ENCODE measurements around the gene DRC3. TPM values are rescaled to one million over a fixed set of nuclear protein-coding genes. Genes with fewer than 3 reads are reported as not detected.
"Not testable (repeated sequence)": the region's sequence is repeated elsewhere in the genome, so short reads cannot be mapped to it uniquely, and the experiment has no call there.

Gene DRC3, protein sequence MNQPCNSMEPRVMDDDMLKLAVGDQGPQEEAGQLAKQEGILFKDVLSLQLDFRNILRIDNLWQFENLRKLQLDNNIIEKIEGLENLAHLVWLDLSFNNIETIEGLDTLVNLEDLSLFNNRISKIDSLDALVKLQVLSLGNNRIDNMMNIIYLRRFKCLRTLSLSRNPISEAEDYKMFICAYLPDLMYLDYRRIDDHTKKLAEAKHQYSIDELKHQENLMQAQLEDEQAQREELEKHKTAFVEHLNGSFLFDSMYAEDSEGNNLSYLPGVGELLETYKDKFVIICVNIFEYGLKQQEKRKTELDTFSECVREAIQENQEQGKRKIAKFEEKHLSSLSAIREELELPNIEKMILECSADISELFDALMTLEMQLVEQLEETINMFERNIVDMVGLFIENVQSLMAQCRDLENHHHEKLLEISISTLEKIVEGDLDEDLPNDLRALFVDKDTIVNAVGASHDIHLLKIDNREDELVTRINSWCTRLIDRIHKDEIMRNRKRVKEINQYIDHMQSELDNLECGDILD
- polyA plus RNA-seq (2013, experiment 1 of 2; ENCODE audit: insufficient read length): 2.5 TPM
- polyA plus RNA-seq (2013, experiment 2 of 2; ENCODE audit: insufficient read length): 2.5 TPM

DNA sequence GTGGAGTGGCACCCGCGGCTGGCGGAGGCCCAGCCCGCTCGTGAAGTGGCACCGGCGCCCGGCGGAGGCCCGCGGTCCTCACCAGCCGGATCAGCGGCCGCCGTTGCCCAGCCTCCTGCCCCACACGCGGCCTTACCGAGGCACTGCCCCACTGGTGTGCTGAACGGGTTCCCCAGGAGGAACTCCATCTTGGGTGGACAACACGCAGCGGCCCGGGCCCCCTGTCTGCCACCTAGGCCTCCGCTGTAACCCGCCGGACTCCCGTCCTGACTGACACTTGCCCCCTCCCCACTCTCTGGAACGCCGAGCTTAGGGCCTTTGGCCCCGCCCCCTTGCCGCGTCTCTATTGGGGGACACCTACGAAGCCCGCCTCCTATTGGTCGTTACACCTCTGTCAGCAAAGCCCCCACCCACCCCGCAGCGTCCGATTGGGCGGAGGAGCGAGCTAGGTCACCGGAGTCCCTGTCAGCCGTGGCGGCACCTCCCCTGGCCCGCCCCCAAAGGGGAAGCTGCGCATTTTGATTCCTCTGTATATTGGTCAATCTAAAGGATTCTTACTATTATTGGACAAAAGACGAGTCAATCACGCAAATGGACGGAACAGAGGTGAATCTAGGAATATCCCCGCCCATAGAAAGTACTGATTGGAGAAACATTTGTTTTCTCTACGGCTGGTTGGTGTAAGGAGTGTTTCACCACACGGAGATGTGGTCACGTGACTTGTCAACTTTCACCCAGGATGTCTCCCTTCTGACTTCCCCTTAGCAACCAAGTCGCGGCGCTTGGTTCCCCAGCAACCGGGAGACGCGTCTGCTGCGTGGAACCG lies at the start of gene DRC3, which contains the start of gene TOM1L2:
TSS of gene DRC3 (plus strand) at position 737 of the 826 bp plus-strand sequence. CDS start 4,737 bp downstream, outside the sequence.
TSS of gene TOM1L2 (minus strand) at position 275 of the 826 bp plus-strand sequence. CDS start at position 188, 87 bp downstream.
- peak; percentile 100 for DNase-seq

DNA sequence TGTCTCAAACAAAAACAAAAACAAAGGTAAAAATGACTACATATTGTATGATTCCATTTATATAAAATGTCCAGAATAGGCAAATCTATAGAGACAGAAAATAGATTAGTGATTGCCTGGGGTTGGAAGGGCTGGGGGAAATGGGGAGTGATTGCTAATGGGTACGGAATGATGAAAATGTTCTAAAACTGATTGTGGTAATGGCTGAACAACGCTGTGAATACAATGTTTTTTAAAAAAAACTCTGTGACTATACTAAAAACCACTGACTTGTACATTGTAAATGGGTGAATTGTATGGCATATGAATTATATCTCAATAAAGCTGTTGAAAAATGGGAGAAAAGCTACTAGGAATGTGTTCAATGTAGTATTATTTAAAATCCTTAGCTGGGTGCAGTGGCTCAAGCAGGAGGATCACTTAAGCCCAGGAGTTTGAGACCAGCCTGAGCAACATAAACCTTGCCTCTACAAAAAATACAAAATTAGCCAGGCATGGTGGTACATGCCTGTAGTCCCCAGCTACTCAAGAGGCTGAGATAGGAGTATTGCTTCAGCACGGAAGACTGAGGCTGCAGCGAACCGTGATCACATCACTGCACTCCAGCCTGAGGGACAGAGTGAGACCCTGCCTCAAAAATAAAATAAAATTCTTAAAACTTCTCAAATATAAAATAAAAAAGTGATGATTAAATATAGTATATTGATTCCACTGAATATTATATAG lies 48.4 kb upstream of the DRC3 start:
- DNase-seq: peak; percentile 71

DNA sequence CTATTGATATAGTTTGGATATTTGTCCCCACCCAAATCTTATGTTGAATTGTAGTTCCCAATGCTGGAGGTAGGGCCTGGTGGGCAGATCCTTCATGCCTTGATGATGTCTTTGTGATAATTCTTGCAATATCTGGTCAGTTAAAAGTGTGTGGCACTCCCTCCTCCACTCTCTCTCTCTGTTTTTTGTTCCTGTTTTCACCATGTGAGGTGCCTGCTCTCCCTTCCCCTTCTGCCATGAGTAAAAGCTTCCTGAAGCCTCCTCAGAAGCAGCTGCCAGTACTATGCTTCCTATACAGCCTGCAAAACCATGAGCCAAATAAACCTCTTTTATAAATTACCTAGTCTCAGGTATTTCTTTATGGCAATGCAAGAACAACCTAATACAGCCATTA lies 47.8 kb upstream of the DRC3 start:
- DNase-seq: no peak

DNA sequence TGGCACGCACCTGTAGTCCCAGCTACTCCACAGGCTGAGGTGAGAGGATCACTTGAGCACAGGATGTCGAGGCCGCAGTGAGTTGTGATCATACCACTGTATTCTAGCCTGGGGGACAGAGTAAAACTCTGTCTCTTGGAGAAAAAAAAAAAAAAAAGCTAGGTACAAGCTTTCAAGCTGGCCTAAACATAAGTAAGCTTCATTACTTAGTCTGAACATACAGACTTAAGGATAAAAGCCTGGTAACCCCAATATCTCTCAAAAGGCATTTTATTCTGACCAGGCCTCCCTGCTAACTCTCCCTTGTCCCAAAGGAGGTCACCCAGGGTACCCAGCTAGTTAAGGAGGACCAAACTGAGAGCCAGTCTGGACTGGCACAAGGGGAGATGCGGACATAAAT lies 46.6 kb upstream of the DRC3 start:
- no peak for DNase-seq

DNA sequence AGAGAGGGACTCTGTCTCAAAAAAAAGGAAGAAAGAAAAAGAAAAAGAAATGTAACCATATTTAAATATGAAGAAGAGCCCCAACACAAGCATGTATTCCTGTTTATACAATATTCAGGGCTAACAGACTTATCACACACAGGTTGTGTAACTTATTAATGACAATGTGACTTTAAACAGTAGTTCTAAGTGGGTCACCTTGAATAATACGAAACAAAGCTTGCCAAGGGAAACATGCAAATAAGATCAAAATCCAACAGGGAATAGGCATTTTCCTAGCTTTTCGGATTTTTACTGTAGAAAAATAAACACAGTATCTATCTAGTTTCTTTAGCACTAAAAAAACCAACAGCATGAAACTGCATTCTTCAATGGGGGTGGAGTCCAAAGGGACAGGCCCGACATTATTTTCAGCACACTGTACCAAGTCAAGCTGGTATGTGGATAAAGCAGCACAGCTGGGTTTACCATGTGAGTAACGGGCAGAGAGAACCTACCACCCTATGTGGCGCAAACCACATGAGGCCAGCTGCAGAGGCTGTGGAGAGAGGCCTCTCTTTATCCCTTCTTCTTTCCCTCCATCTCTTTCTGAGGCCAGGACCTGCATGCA lies 45.7 kb upstream of the DRC3 start:
- peak; percentile 25 for DNase-seq

DNA sequence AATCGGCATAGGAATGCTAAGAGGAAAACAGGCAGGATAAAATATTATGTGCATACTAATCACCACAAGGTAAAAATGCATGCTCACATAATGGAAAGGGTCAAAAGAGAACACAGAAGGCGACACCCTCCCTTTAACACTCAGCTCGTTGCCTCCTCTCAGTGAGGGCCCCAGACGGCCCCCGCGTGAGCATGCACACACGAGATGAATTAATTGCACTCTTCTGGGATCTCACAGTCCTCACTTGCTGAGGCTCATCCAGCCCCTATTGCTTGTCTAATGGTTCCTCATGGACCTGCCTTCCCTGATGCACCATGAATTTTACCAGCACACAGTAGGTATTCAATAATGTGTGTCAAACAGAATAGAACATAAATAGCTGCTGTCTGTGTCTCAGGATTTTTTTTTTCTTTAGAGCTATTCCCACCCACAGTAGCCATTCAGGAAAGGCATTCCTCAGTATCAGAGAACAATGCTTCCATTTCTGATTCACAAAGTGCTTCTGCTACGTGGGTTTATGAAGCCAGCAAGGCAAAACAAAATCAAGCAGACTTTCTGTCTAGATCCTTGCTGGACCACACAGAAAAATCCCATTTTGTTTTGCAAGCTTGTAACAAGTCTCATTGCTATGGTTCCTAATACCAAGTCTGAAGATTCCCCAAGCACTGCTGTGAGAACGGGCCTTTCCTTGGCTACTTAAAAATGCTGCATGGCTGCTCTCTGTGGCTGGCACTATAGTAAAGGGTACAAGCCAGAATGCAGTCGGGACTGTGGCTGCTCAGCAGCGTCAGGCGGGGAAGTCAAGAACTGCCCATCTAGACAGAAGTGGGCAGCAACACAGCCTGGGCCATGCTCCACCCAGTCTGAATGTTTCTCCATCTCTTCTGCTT lies 44.0 kb upstream of the DRC3 start:
- DNase-seq: peak; percentile 21

DNA sequence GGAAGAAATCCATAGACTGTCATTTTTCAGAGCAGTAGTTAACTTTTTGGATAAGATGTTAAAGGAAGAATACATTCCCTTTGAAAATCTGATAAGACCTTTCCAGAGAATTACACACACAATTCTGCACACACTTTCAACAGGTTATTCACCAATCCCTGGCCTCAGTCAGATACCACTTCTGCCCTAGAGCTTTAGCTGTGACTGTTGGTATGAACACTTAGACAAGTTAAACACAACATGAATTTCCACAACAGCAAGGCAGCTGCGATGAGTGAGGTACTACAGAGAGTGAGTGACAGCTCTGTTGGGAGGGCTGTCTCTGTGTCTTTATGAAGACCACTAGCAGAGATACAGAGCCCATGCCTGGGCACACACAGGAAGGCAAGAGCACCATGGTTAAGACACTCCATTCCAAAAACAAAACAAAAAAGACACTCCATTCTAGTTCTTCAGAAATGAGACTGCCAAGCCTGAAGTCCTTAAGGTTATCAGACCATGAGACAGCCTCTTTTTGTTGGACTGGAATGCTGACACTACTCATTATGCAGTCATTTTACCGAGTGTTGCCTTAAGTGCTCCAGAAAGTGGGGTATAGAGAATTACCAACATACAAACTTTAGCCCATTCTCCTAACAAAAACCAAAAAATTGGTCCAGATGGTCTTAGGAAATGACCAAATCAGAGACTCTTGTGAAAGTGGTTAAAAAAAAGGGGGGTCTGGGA lies 42.8 kb upstream of the DRC3 start:
- no peak for DNase-seq

DNA sequence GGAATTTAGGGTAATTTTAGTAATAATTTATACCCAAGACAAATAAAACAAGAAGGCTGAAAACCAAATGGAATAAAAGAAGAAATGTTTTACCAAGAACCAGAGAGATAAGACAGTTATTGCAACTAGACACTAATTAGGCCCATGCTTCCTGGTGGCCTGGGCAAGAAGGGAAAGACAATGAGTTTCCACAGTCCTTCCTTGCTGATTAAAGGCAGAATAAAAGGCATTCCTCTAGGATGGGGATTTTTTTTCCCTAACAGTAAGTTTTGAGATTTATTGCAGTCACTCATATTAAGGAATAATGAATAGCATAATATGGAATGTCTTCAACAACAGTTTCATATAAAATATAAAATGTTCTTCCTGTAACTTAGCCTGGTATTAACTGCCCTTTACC lies 42.0 kb upstream of the DRC3 start:
- DNase-seq: no peak

DNA sequence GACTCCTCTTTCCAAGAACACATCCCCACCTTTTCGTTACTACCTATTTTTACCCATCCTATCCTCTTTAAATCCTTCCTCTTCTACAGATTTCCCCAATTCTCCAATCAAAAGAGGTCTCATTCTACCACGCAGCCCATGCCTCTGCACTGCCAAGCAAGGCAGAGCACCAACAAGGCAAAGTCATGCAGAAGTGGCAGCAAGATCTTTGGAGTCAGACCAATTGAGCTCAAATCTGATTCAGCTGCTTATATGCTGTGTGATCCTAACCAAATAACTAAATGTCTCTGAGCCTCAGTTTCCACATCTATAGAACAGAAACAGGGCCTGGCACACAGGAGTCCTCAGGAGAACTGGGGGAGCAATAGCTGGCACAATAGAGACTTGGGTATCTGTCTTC lies 41.5 kb upstream of the DRC3 start:
- no peak for DNase-seq

DNA sequence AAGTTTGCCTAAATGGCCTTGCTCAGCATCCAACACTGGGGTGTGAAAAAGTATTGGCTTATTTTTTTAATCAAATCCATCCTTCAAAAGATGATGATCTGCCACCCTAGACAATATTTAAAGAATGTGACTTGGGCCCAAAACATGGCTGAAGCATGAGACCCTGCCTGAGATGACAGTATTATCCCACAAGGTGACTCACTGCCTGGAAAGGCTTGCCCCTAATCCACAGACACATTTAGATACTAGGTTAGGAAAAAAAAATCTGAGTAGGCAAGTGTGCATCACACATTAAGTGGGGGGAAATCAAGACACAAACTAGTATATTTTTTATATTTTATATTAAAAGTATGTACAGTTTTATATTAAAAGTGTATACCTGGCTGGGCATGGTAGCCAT lies 38.9 kb upstream of the DRC3 start:
- peak; percentile 76 for DNase-seq

DNA sequence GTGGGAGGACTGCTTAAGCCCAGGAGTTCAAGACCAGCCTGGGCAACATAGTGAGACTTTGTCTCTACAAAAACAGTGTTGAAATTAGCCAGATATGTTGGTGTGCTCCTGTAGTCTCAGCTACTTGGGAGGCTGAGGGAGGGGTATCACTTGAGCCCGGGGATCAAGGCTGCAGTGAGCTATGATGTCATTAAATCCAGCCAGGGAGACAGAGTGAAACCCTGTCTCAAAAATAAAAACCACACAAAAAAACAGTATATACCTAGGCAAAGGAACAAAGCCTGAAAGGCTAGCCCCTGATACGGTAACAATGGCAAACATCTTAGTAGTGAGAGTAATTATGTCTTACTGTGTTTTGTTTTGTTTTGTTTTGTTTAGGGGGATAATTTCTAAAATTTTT lies 38.4 kb upstream of the DRC3 start:
- no peak for DNase-seq

DNA sequence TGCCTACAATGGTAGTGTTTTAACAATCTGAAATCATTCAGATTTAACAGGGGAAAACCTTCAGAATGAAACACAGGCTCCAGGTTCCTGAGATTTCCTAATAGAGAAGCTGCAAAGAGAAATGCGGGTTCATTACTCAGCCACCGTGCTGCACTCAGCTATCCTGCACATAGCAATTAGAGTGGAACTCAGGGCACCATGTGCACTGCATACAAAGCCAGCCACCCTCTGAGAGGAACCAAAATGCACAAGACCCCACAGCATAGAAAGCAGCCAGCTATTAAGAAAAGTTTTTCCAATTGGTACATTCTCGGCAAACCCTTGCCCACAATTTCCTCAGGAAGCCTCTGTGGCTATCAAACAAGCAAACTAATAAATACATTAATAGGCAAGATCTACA lies 37.9 kb upstream of the DRC3 start:
- DNase-seq: no peak

DNA sequence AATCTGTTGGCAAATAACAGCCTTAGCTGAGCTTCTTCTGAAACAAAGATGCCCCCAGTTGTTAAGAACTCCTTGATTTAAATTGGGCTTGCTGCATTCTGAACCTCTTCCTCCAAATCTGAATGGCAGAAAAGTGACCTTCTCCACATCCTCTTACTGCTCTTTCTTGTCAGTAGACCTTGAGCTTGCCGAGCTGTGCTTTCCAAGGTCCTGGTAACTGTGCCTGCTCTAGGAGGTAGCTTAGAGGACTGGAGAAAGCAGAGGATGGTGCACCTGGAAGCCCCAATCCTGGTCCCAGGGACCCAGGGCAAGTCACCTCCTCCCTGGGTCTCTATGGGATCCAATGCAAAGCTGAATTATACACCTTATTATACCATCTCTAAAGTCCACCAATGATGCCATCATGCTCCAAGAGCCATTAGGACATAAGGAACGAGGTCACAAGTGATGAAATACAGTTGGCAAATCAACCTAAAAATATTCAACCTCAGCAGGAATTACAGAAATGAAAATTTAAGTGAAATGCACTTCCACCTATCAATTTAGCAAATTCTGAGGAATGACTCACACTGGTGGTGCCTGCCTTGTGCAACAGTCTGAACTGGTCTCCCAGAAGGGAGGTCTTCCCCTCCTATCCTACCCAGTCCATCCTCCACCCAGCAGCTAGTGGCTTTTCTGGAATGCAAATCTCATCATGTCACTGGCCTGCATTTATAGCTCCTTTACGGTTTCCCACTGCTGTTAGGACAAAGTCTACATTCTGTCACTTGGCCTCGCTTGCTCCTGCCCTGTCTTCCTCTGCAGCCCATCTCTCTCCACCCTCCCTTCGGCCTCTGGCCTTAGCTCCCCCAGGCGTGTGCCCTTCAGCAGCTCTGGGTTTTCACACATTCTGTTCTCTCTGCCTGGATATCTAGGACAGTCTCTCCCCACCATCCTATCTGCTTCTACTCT lies 37.1 kb upstream of the DRC3 start:
- DNase-seq: peak; percentile 96

DNA sequence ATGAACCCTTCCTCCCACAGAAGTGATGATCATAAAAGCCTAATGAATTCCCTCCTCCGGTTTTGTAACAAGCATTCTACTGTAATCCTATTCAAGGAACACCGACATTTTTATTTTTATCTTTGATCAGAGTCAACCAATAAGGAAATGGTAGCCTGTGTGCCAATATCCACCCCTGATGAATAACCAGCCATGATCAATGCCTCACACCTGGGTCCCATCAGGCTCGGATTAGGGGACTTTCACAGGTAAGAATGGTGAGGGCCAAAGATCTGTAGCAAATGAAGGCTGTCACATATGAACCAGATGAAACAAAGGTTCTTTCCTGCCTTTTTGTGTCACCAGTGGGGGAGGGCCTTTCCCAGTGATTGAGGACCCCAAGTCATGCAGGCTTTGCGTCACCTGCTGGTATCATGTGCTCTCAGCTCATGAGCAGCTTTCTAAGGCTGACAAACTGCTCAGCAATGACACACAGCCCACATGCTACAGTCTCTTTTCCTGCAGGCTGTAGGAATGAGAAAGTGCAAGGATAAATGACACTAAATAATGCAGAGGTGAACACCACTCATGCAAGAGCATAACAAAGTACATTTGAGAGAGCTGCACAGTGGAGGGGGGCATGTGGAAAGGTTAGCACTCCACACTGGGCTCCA lies 35.3 kb upstream of the DRC3 start:
- no peak for DNase-seq

DNA sequence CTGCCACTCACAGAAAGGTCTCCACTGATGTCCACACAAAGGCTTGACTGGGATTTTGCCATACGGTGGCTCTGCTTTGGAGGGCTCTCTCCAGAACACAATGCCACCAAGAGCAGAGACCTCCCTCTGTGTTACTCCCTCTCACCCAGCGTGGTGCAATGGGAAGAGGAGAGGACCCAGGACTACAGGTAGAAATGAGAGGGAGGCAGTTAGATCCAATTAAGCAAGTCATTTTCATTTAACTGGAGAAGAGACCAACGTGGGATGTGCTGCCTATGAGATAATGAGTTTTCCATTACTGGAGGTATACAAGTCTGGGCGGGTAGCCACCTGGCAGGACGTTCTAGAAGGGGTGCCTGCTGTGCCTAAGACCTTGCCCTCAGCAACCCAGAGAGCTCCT lies 34.7 kb upstream of the DRC3 start:
- DNase-seq: no peak

DNA sequence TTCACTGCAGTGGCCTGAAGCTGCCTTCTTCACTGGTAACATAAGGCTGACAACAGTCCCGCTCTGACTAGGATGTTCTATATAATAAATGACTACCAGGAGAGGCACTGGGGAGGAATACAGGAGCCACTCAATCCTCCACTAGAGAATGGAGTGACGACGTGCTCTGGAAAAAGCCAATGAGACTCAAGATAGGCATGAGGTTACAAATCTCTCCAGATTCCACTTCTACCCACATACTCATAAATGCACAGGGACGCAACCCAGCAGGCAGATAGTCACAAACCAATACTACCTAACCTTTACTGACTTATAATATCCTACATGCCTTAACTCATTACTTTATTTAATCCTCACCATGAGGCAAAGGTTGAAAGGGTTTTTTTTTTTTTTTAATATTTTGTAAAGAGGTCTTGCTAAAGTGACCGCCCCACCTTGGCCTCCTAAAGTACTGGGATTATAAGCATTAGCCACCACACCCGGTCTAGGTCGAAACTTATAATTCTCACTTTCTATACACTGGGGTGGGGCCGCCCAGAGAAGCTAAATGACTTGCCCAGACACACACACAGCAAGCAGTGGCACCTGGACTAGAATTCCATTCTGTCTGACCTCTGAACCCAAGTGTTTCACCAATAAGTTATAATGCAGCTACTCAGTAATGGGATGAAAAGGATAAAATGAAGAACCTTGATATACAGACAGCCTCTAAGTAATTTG lies 34.1 kb upstream of the DRC3 start:
- no peak for DNase-seq

DNA sequence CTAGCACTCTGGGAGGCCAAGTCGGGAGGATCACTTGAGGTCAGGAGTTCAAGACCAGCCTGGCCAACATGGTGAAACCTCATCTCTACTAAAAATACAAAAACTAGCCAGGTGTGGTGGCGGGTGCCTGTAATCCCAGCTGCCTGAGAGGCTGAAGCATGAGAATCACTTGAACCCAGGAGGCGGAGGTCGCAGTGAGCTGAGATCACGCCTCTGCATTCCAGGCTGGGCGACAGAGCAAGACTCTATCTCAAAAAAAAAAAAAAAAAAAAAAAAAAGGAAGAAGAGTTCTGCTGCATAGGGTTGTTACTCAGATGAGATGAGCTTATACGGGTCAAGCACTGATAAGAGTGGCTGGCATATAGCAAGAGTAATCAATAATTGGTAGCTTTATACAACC lies 32.7 kb upstream of the DRC3 start:
- DNase-seq: not testable (repeated sequence)

DNA sequence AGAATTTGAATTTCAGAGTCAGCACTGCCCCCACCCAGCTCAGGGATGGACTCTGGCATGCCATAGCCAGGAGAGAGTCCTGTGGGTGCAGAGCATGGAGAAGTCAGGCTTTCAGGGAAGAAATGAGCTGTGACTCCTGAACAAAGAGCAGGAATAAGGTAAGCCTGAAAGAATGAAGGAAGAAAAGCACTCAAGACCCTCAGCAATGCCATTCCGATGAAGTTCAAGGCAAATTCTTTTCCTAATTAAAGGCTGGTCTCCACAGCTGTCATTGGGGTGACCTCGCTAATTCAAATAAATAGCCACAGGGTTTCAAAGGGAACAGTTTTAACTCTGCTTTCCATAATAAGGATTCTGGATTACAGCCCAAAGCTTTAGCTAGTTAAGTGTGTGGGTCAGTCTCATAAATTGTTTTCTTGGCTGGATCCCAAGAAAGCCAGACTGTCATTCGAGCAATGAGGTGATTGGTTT lies 32.2 kb upstream of the DRC3 start:
- DNase-seq: peak; percentile 79
